Eye (tissue), 1 donor: ENCODE measurements around the gene CDK1.
"Not testable (repeated sequence)": the region's sequence is repeated elsewhere in the genome, so short reads cannot be mapped to it uniquely, and the experiment has no call there.

Experiments
- DNase-seq: peaks from one replicate; pipeline ENCODE4 v3.0.0-alpha.2; 2015

The CDK1 gene

GRCh38 chr10:60817398-60817805 lies 39.1 kb downstream of the CDK1 start:
- no peak for DNase-seq

DNA sequence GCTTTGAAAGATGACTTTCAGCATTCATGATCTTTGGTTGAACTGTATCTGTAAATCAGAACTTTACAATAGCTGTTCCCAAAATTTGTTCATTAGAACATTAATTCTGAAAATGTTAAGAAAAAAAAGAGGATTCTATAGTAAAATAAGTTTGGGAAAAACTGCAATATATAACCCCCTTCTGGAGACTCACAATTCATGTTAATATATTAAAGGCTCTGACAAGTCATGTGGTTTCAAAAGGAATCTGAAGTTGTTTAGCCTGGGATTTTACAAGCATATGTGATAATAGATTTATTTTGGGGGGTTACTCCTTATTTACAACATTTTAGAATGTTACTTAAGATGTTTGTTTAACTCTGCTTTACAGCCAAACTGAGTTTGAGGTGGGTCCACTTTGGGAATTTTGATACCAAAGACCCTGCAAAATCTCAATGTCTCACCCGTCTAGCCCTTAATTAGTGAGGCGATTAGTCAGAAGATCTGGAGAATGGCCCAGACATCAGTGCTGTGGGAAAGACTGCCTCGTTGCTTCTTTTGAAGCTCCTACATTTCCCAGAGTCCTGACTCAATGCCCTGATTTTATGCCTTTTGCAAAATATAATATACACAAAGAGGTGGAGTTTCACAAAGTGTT lies 40.0 kb downstream of the CDK1 start:
- no peak for DNase-seq

- DNase-seq: no peak
Measured at GRCh38 chr10:60819271-60819670, 41.0 kb downstream of the CDK1 start.

GRCh38 chr10:60820093-60820754 lies 41.9 kb downstream of the CDK1 start:
- no peak for DNase-seq

DNA sequence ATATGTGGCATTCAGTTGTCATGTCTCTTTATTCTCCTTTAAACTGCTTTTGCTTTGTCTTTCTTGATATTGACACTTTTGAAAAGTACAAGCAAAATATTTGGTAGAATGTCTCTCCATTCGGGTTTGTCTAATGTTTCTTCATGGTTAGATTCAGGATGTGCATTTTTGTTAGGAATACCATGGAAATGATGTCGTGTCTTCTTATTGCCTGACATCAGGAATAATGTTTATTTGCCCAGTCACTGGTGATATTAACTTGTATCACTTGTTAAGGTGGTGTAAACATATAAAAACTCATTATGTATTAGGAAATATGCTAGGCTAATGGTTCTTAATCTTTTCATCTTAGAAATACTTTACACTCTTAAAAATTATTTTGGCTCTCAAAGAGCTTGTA lies 43.4 kb downstream of the CDK1 start:
- no peak for DNase-seq

- no peak for DNase-seq
Measured at GRCh38 chr10:60822809-60823208, 44.5 kb downstream of the CDK1 start.

DNA sequence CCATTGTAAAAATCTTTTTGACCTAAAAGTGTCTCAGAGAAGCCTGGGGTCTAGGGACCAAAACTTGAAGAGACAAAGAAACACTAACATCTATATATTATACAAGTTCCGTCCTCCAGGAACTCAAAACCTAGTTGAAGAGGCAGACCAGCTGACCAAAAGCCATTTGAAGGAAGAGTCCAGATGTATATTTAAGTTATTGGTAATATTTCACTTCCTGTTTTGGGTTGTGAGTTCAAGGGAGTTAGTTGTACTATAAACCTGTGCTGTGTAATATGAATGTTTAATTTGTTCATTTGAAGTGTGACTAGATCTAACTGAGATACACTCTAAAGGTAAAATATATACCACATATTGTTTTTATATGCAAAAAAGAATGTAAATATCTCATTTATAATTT lies 45.0 kb downstream of the CDK1 start:
- no peak for DNase-seq

DNA sequence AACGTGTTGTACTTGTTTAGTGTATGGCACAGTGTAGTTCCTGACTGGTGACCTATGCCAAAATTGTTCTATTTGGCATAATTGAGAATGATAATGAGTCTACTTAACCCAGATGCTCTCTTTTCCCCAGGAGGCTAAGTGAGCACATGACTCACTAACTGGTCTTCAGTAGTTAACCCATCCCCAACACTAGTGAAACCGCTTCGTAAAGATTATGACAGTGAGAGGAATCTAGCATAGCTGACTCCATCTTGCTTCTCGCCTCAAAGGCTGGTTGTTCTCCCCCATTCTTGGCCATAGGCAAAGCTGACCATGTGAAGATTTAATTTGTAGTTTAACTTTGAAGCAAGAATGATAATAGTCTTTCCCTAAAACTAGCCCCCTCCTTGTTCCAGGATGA lies 47.2 kb downstream of the CDK1 start:
- DNase-seq: no peak

DNA sequence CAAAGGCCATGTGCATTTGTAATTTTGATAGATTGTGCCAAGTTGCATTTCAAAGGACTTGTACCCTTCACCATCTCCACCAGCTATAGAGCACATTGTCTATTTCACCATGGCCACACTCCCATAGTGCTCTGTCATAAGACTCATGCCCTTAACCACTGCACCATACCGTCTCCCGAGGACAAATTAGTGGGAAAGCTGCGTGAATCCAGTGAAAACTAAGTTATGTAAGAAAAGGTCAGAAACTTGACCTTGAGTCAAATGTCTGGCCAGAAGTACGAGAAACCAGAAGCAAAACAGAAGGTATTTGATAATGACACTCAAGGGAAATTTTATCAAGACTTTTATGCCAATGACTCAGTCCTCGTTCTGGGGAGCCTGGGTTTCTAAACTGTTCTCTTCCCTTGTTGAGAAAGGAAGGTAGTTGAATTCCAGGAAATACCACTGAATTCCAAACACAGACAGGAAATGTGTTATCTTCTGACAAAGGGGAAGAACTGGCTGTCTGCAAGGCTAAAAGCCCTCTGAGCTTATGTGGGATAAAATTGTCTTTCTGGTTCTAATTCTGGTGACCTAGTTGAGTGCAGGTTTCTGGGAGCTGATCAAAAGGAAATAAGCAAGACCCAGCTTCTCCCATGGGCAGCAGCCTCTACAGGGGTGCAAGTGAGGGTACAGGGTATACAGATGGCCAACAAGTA lies 49.7 kb downstream of the CDK1 start:
- no peak for DNase-seq

- no peak for DNase-seq
Measured at GRCh38 chr10:60828489-60828852, 50.2 kb downstream of the CDK1 start.

DNA sequence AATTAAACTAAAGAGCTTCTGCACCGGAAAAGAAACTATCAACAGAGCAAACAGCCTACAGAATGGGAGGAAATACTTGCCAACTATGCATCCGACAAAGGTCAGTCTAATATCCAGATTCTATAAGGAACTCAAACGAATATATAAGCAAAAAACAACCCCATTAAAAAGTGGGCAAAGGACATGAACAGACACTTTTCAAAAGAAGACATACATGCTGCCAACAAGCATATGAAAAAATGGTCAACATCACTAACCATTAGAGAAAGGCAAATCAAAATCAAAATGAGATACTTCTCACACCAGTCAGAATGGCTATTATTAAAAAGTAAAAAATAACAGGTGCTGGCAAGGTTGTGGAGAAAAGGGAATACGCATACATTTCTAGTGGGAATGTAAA lies 53.9 kb downstream of the CDK1 start:
- not testable (repeated sequence) for DNase-seq

DNA sequence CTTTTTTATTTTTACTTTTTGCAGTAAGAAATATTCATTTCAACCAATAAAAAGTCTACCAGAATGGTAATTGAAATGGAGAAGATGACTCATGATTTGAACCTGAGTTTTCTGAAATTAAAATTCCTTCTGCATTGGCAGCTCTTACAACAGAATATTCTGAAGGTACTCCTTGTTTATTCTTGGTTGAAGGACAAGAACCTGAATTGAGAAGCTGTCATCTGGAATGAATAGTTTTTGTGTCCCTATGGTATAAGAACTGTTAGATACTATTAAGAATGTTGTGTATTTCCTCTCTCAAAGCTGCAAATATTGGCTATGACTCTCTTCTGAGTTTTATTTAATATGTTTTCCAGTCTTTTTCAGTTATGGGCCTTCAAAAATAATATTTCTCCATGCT lies 56.1 kb downstream of the CDK1 start:
- no peak for DNase-seq

DNA sequence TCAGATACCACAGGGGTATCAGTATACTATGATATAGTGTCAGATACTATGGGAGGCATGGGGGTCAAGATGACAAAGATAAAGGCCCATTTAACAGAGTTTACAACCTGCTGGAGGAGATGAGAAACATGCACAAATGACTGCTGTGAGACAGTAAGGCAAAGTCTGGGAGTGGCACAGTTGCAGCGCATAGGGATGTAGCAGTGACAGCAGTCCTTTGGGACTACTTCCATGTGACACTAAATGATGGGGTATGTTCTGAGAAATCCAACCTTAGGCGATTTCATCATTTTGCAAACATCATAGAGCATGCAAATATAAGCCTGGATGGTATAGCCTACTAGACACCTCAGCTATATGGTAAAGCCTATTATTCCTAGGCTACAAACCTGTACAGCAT lies 56.8 kb downstream of the CDK1 start:
- DNase-seq: no peak

DNA sequence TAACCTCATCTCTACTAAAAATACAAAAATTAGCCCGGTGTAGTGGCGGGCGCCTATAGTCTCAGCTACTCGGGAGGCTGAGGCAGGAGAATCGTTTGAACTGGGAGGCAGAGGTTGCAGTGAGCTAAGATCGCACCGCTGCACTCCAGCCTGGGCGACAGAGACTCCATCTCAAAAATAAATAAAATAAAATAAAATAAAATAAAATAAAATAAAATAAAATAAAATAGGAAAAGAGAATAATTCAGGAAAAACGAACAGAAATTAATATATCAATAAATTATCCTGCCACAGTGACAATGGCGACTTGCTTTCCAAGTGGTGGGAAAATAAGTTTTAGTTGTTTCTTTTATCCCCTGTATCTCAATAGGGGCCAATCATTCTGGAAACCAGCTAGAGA lies 62.9 kb downstream of the CDK1 start:
- DNase-seq: not testable (repeated sequence)

GRCh38 chr10:60842694-60843093 lies 64.4 kb downstream of the CDK1 start:
- no peak for DNase-seq
